Measurements from ENCODE around the gene TIMM9.
"Not testable (repeated sequence)": the region's sequence is repeated elsewhere in the genome, so short reads cannot be mapped to it uniquely, and the experiment has no call there.

TIMM9 gene

DNA sequence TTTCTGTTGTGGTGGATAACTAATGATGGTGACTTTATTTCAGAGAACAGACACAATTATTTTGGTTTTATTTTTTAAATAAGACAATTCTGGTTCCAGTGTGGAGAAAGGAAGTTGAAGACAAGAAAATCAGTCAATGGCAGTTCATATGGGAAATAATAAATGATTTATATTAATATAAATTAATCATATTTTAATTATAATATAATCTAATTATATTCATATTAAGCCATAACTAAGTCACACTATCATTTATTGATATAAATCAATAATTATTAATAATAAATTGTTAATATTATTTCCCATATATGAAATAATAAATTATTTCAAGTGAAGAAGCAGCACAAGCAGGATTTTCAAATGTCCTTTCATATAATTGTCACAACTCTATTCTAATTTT is 28.8 kb downstream of the TIMM9 start:
- DNase-seq (ENCODE audit: low read depth in 2 of 2) = no peak

- DNase-seq (ENCODE audit: low read depth in 2 of 2) = no peak
Measured at GRCh38 chr14:58397156-58397555, 30.2 kb downstream of the TIMM9 start.

DNA sequence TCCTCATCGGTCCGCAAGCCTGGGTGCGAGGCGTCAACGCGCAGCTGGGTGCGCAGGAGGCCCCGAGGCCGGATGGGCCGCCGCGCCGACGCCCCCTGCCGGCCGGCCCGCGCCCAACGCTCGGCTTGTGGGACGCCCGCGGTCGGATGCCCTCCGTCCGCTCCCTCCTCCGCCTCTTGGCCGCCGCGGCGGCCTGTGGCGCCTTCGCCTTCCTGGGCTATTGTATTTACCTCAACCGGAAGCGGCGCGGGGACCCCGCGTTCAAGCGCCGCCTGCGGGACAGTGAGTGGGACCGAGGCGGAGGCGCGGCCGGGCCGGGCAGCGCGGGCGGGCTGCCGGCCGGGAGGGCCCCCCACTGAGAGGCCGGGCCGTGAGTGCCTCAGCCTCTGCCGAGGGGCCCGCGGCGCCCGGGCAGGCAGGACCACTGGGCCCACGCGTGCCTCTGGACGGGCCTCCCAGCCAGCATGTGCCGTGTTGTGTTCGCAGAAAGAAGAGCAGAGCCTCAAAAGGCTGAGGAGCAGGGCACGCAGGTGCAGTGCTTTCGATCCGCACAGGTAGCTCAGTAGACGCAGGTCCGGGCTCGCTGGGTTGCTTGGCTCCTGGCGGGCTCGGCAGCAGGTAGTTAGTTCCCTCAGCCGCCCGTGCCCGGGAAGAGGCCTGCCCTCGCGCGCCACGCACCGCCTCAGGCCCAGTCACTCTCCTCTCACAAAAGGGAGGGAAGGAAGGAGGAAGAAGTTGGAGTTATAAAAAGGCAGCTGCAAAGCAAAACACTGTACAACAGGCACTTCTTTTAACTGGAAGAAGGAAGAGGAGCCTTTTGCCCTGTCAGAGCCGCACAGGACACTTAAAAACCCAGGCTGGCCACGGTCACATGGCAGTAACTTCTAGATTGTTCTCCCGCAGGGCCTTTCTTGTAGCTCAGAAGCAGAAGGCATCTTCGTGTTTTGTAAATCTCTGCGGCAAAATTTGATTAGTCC is 31.2 kb downstream of the TIMM9 start, which contains the start of gene TOMM20L:
Gene TOMM20L (plus strand): TSS at position 119 of the 977 bp plus-strand sequence. CDS start 28 bp downstream, at position 147.
- DNase-seq (ENCODE audit: low read depth in 2 of 2) = peak; percentile 32

DNA sequence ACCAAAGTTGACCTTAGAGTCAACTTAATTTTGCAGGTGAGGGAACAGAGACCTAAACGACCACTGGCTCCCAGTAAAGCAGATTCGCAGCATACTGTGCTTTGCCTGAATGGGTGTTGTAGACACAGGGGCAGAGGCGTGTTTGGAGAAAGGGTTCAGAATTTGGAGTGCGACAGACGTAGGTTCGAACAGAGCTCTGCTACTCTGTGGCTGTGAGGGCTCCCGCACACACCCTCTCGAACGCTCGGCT is 31.8 kb downstream of the TIMM9 start:
- DNase-seq (ENCODE audit: low read depth in 2 of 2) = no peak

DNA sequence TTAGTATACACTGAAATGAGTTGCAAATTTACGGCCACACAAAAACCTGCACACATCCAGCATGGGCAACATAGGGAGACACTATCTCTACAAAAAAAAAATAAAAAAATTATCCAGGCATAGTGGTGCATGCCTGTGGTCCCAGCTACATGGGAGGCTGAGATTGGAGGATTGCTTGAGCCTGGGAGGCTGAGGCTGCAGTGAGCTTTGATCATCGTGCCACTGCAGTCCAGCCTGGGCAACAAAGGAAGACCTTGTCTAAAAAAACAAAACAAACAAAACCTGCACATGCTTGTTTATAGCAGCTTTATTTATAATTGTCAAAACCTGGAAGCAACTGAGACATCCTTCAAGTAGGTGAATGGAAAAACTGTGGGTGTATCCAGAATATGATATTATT is 36.5 kb downstream of the TIMM9 start:
- DNase-seq (ENCODE audit: low read depth in 2 of 2) = no peak

GRCh38 chr14:58376791-58377190 is 50.5 kb downstream of the TIMM9 start:
- no peak for DNase-seq (ENCODE audit: low read depth in 2 of 2)

- DNase-seq (ENCODE audit: low read depth in 2 of 2) = no peak
Measured at GRCh38 chr14:58368956-58369355, 58.4 kb downstream of the TIMM9 start.

DNA sequence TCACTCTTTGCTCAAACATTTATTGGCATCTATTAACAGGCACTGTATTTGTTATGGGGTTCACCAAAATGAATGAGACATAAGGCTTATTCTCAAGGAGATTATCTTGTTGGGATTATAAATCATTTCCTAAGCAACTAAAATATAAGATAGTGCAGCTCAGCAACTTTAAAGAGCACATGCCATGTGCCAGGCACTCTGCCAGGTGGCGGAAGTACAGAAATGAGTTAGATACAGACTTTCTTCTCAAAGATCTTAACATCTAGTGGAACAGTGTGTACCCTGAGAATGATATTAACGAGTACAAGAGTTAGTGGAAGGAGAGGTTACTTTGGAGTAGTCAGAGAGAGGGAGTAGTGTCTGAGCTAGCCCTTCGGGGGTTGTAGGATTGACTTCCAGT is 60.0 kb downstream of the TIMM9 start:
- DNase-seq (ENCODE audit: low read depth in 2 of 2) = no peak

- no peak for DNase-seq (ENCODE audit: low read depth in 2 of 2)
Measured at GRCh38 chr14:58364316-58364715, 63.0 kb downstream of the TIMM9 start.

DNA sequence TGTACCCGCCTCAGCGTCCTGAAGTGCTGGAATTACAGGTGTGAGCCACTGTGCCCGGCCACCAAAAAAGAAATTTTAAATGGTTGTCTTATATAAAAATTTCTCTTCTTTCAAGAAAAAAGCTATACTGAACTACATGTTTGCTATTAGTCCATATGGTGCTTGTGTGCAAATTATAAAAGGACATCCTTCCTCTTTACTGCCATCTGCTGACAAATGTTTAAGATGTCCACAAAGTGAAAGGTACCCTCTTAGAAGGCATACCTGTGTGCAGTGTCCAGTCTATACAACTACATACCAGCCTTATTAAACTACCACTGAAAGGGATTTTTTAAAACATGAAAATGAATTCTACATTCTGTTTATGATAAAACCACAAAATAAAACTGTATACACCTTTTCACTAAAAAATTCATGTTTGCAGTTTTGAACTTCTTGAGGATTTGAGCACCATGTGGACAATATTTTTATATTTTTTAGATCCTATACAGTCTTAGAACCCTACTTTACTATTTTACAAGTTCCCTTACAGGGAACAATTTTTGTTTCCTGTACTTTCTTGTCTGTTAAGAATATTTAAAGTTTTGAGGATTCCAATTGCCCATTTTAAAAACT is 64.4 kb downstream of the TIMM9 start:
- peak in 1 of 2 experiments; percentile 15 for DNase-seq (ENCODE audit: low read depth in 2 of 2)

DNA sequence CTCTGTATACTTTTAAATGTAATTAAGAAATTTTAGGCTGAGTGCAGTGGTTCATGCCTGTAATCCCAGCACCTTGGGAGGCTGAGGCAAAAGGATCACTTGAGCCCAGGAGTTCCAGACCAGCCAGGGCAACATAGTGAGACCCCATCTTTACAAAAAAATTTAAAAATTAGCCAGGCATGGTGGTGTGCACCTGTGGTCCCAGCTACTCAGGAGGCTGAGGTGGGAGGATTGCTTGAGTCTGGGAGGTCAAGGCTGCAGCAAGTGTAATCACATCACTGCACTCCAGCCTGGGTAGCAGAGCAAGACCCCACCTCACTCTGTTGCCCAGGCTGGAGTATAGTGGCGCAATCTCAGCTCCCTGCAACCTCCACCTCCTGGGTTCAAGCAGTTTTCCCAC is 65.1 kb downstream of the TIMM9 start:
- DNase-seq (ENCODE audit: low read depth in 2 of 2) = not testable (repeated sequence)
